LHCN-M2 (cell line): ENCODE data around the gene CTPS1. TPM values are rescaled to one million over a fixed set of nuclear protein-coding genes. Genes with fewer than 3 reads are reported as not detected.

ENCODE experiments used
- total RNA-seq: library from RNA; depleted of rRNA; stranded (reverse); fragments of >200 nt; gene quantifications from 2 replicates; pipeline ENCODE4 v1.2.3, GENCODE V29; 2014; rRNA removed

The CTPS1 gene
- total RNA-seq, 1 experiment from 2014 or later: 55.1 TPM

Other genes starting within 250 kb of the CTPS1 start
- 0.06 and 0.63 TPM in 2 replicates for gene KCNQ4, start 195.9 kb upstream of the CTPS1 start, total RNA-seq
- 1.8 and 2.1 TPM in 2 replicates for gene CITED4, start 117.3 kb upstream of the CTPS1 start, total RNA-seq
- gene SLFNL1, start 42.0 kb downstream of the CTPS1 start, total RNA-seq: 0.17 TPM in 1 of 2 replicates, not detected in the other